Spleen (tissue), 11 donors: Measurements from ENCODE around the gene RNU6-8. TPM values are rescaled to one million over a fixed set of nuclear protein-coding genes. Genes with fewer than 3 reads are reported as not detected.

Source experiments
- DNase-seq: peaks from one replicate; pipeline ENCODE4 v3.0.0-alpha.2; 2020
- H3K27ac ChIP-seq, 8 donors: fragments of 200-600 bp; sonication (generic) in 7 of 8; 1 replicate in 4 of 8; 2 replicates in 4 of 8; pipeline versions ENCODE4 v1.5.0 to v1.8.0; 2016 to 2021; ENCODE audit warnings: inconsistent platforms in 4 of 8, mild to moderate bottlenecking in 4 of 8, moderate library complexity in 1 of 8
- H3K27me3 ChIP-seq, 7 donors: fragments of 200-600 bp; sonication (generic) in 6 of 7; replicated peaks in 1 of 7; 1 replicate in 4 of 7; 2 replicates in 3 of 7; pipeline versions ENCODE4 v1.5.0 to v1.8.0; 2016 to 2021; ENCODE audit warnings: inconsistent platforms in 3 of 7, mild to moderate bottlenecking in 1 of 7
- H3K36me3 ChIP-seq, 6 donors: fragments of 200-600 bp; sonication (generic) in 5 of 6; 1 replicate in 4 of 6; 2 replicates in 2 of 6; pipeline versions ENCODE4 v1.5.0 to v1.8.0; 2016 to 2021; ENCODE audit warnings: inconsistent platforms in 2 of 6
- H3K4me1 ChIP-seq, 6 donors: fragments of 200-600 bp; sonication (generic) in 5 of 6; 1 replicate in 3 of 6; 2 replicates in 3 of 6; pipeline versions ENCODE4 v1.5.0 to v1.8.0; 2016 to 2021; ENCODE audit warnings: inconsistent platforms in 3 of 6
- H3K4me3 ChIP-seq, 8 donors: fragments of 200-600 bp; sonication (generic) in 7 of 8; 1 replicate in 4 of 8; 2 replicates in 4 of 8; pipeline versions ENCODE4 v1.5.0 to v1.8.0; 2016 to 2021; ENCODE audit warnings: inconsistent platforms in 4 of 8, mild to moderate bottlenecking in 4 of 8, moderate library complexity in 2 of 8
- H3K9me3 ChIP-seq, 8 donors: fragments of 200-600 bp; sonication (generic) in 7 of 8; 1 replicate in 4 of 8; 2 replicates in 4 of 8; pipeline versions ENCODE4 v1.5.0 to v1.8.0; 2016 to 2021; ENCODE audit warnings: inconsistent platforms in 4 of 8
- CTCF ChIP-seq, 11 experiments: fragments of 200-600 bp in 7 of 11; fragments of 450-650 bp in 4 of 11; sonication (generic) in 4 of 11; IDR thresholded peaks in 8 of 11; conservative IDR thresholded peaks in 3 of 11; 1 replicate in 7 of 11; 2 replicates in 4 of 11; pipeline versions ENCODE4 v1.4.0 to v1.8.0; 2016 to 2021; ENCODE audit warnings: antibody characterized with exemption in 11 of 11, inconsistent platforms in 4 of 11, mild to moderate bottlenecking in 1 of 11
- POLR2A ChIP-seq, 3 donors: fragments of 450-650 bp; IDR thresholded peaks; one replicate each; pipeline ENCODE4 v1.5.1; 2017; ENCODE audit warnings: antibody characterized with exemption in 3 of 3, mild to moderate bottlenecking in 1 of 3
- POLR2AphosphoS5 ChIP-seq, 3 donors: sonication (generic); formaldehyde crosslinking; IDR thresholded peaks; one replicate each; pipeline ENCODE4 v1.5.1; 2017; ENCODE audit warnings: antibody characterized with exemption in 3 of 3
- WGBS, 5 donors: extraction: QIAGEN DNeasy Blood & Tissue Kit in 3 of 5; methylation state at CpG; one replicate each; pipeline versions ENCODE4 v1.1.5 to v1.1.7; 2013 to 2018; 5-methylcytosine and 5-hydroxymethylcytosine counted together
- intact Hi-C: fragments of 100-400 bp; cut with DNase I; formaldehyde crosslinking; loops from one replicate; pipeline ENCODE4 v1.15.0; 2023; ENCODE audit warnings: low total_unique reads
- polyA plus RNA-seq, 3 donors: library from polyadenylated mRNA; stranded (reverse); fragments of 200-250 nt; gene quantifications; one replicate each; pipeline ENCODE4 v1.2.1, GENCODE V29; 2013
- total RNA-seq, 7 donors: library from RNA; depleted of rRNA in 3 of 7; stranded (reverse); fragments of >200 nt in 3 of 7; fragmentation: NEBNext Ultra II Directional in 4 of 7; extraction: Animal tissue kit (Norgen Biotek cat#: 25700) in 4 of 7; gene quantifications; one replicate each; pipeline versions ENCODE4 v1.1.0 to v1.2.1, GENCODE V29; 2016 to 2021
- donor health status: healthy with polysubstance abuse.
- donor health status: DM: no; HTN: no; CAD: no; lungs with moderate emphysema.
- donor health status: DM: no; HTN: no; CAD: no.
- donor health status: Bipolar disorder and iron deficiency.
- donor health status: healthy.
- donor health status: DM: no; HTN: no; CAD: no.
- donor health status: DM: yes; HTN: yes; CAD: no.

The RNU6-8 gene
- total and polyA plus RNA-seq, 10 donors: not detected

- Histone ChIP-seq H3K27me3 (peaks cover 0 to 8% (median 0%) of the 10 kb centered on the region in 7 donors), H3K36me3 (no peaks in the 10 kb centered on the region), H3K4me1 (peaks cover 0 to 33% (median 18%) of the 10 kb centered on the region in 6 donors), H3K4me3 (no peak overlapping the region), H3K27ac (no peak overlapping the region), H3K9me3 (no peaks in the 10 kb centered on the region)
- 57 to 70% (median 64%) methylated on average over 2 of the region's 2 CpGs for WGBS, 5 donors
- TF ChIP-seq POLR2A (IDR thresholded peaks at IDR 0.05) (no peak), POLR2AphosphoS5 (IDR thresholded peaks at IDR 0.05) (no peak), CTCF (IDR thresholded peaks at IDR 0.05 in 8 of 11, conservative IDR thresholded peaks at IDR 0.05 in 3 of 11) (no peak)
- intact Hi-C loops: no loop called here
- DNase-seq: no peak
Observed at GRCh38 chr14:32206552-32206951, 3.5 kb upstream of the RNU6-8 start.

GRCh38 chr14:32205984-32206383, 2.9 kb upstream of the RNU6-8 start:
- DNase-seq: no peak
- intact Hi-C loops: no loop called here
- WGBS, 5 donors: 42 to 54% (median 49%) methylated on average over 4 of the region's 4 CpGs
- Histone ChIP-seq H3K27me3 (peaks cover 0 to 8% (median 0%) of the 10 kb centered on the region in 7 donors), H3K4me1 (peaks cover 0 to 36% (median 19%) of the 10 kb centered on the region in 6 donors), H3K9me3 (no peaks in the 10 kb centered on the region), H3K36me3 (no peaks in the 10 kb centered on the region), H3K4me3 (no peak overlapping the region), H3K27ac (no peak overlapping the region)
- TF ChIP-seq POLR2A (IDR thresholded peaks at IDR 0.05): no peak
- TF ChIP-seq CTCF (IDR thresholded peaks at IDR 0.05 in 8 of 11, conservative IDR thresholded peaks at IDR 0.05 in 3 of 11): no peak
- TF ChIP-seq POLR2AphosphoS5 (IDR thresholded peaks at IDR 0.05): no peak

GRCh38 chr14:32205554-32205953, 2.5 kb upstream of the RNU6-8 start:
- Histone ChIP-seq H3K36me3 (no peaks in the 10 kb centered on the region), H3K27ac (no peak overlapping the region), H3K27me3 (peaks cover 0 to 8% (median 0%) of the 10 kb centered on the region in 7 donors), H3K9me3 (no peaks in the 10 kb centered on the region), H3K4me1 (peaks cover 0 to 41% (median 21%) of the 10 kb centered on the region in 6 donors), H3K4me3 (no peak overlapping the region)
- 89 to 99% (median 96%) methylated on average over 3 of the region's 3 CpGs for WGBS, 5 donors
- DNase-seq: no peak
- intact Hi-C loops: no loop called here
- no peak for TF ChIP-seq CTCF (IDR thresholded peaks at IDR 0.05 in 8 of 11, conservative IDR thresholded peaks at IDR 0.05 in 3 of 11)
- TF ChIP-seq POLR2A (IDR thresholded peaks at IDR 0.05): no peak
- TF ChIP-seq POLR2AphosphoS5 (IDR thresholded peaks at IDR 0.05): no peak

- peak overlapping the region; percentile 60 to 80 (median 69) for H3K4me3 ChIP-seq
- peak; percentile 78 for DNase-seq
- 3 to 6% (median 4%) methylated on average over 14 of the region's 14 CpGs for WGBS, 5 donors
- TF ChIP-seq POLR2AphosphoS5 (IDR thresholded peaks at IDR 0.05) (no peak), POLR2A (IDR thresholded peaks at IDR 0.05) (no peak), CTCF (IDR thresholded peaks at IDR 0.05 in 8 of 11, conservative IDR thresholded peaks at IDR 0.05 in 3 of 11) (no peak)
- H3K27me3 ChIP-seq: peaks cover 0 to 8% (median 0%) of the 10 kb centered on the region in 7 donors
- H3K27ac ChIP-seq: peak overlapping the region; percentile 87 to 97 (median 92)
- H3K36me3 ChIP-seq: no peaks in the 10 kb centered on the region
- intact Hi-C loops: loop anchor here (5.0 kb wide), 1 partner anchor 127 kb away; the partner anchor contains the start of gene ARHGAP5
- H3K4me1 ChIP-seq: peaks cover 5 to 49% (median 27%) of the 10 kb centered on the region in 6 donors
- no peaks in the 10 kb centered on the region for H3K9me3 ChIP-seq
Observed at GRCh38 chr14:32203928-32204357, 874 bp upstream of the RNU6-8 start.
